ENCODE measurements around the gene CBFA2T2. TPM values are rescaled to one million over a fixed set of nuclear protein-coding genes. Genes with fewer than 3 reads are reported as not detected.

The CBFA2T2 gene
- total and polyA plus RNA-seq, 10 of the 15 experiments (the other 5 are each of a cell fraction or from before 2014, with no cell fraction given), result 0.61 to 8.6 (median 5.5) TPM

GRCh38 chr20:33662172-33662571, 172.3 kb downstream of the CBFA2T2 start, which contains the start of gene C20orf144:
TSS of gene C20orf144 (plus strand) at chr20:33662327. CDS start at chr20:33662346, 19 bp downstream.
- DNase-seq (ENCODE audit: low read depth, low spot score), result no peak
- POLR2A ChIA-PET, result interaction anchor here (1.6 kb wide), 1 partner anchor 446 kb away, joined by 3 read pairs; no protein-coding TSS in a partner anchor
- in situ Hi-C loops (cut with MboI) (no loop called here), intact Hi-C loops (cut with micrococcal nuclease; ENCODE audit: unreplicated experiment) (loop anchor here (10.0 kb wide), 1 partner anchor 463 kb away; no protein-coding TSS in a partner anchor)
- CTCF ChIA-PET, result interaction anchor here (3.2 kb wide), 1 partner anchor 8 kb away, joined by 20 read pairs; no protein-coding TSS in a partner anchor
- 90% methylated on average over 10 of the region's 10 CpGs for WGBS (ENCODE audit: insufficient coverage, insufficient replicate concordance, low lambda C conversion rate, missing lambda C conversion rate)
- SMC1A ChIA-PET (ENCODE audit: uncharacterized antibody, unreplicated experiment), result interaction anchor here (1.4 to 1.9 kb wide), 2 partner anchors 9 to 30 kb away, joined by 3 to 9 read pairs; no protein-coding TSS in a partner anchor
- Histone ChIP-seq H3K9ac (ENCODE audit: control insufficient read depth, insufficient read depth, low read length) (peak within 1 kb of the TSS; percentile 78), H3K36me3 (ENCODE audit: control insufficient read depth in 2 of 2, insufficient read depth in 2 of 2, low read length in 1 of 2) (no peaks in the 10 kb centered on the region), H3K4me3 (peak within 1 kb of the TSS; percentile 87), H3K27me3 (replicated peaks in 1 of 2; ENCODE audit: control insufficient read depth in 2 of 2, insufficient read depth in 2 of 2, low read length in 1 of 2) (no peaks in the 10 kb centered on the region), H4K20me1 (ENCODE audit: control insufficient read depth, insufficient read depth) (no peaks in the 10 kb centered on the region), H3K27ac (ENCODE audit: control insufficient read depth, insufficient read depth) (peak within 1 kb of the TSS; percentile 88), H3K9me3 (replicated peaks; ENCODE audit: control insufficient read depth, insufficient read depth, low read length) (no peaks in the 10 kb centered on the region), H3K4me2 (ENCODE audit: control insufficient read depth, insufficient read depth) (peak within 1 kb of the TSS; percentile 99), H3K79me2 (ENCODE audit: control insufficient read depth, insufficient read depth, low read length) (no peaks in the 10 kb centered on the region), H3K4me1 (ENCODE audit: control insufficient read depth, insufficient read depth, low read length) (peaks cover 22% of the 10 kb centered on the region), H2AFZ (ENCODE audit: control insufficient read depth, low read depth, low read length) (peak within 1 kb of the TSS; percentile 91)
- no peak for ATAC-seq
- no TSS peak for BruUV-seq (replicated peaks)
- FAIRE-seq, result no peak
- RAD21 ChIA-PET (ENCODE audit: unreplicated experiment), result no interaction called here
- TF ChIP-seq, protein P1, sequence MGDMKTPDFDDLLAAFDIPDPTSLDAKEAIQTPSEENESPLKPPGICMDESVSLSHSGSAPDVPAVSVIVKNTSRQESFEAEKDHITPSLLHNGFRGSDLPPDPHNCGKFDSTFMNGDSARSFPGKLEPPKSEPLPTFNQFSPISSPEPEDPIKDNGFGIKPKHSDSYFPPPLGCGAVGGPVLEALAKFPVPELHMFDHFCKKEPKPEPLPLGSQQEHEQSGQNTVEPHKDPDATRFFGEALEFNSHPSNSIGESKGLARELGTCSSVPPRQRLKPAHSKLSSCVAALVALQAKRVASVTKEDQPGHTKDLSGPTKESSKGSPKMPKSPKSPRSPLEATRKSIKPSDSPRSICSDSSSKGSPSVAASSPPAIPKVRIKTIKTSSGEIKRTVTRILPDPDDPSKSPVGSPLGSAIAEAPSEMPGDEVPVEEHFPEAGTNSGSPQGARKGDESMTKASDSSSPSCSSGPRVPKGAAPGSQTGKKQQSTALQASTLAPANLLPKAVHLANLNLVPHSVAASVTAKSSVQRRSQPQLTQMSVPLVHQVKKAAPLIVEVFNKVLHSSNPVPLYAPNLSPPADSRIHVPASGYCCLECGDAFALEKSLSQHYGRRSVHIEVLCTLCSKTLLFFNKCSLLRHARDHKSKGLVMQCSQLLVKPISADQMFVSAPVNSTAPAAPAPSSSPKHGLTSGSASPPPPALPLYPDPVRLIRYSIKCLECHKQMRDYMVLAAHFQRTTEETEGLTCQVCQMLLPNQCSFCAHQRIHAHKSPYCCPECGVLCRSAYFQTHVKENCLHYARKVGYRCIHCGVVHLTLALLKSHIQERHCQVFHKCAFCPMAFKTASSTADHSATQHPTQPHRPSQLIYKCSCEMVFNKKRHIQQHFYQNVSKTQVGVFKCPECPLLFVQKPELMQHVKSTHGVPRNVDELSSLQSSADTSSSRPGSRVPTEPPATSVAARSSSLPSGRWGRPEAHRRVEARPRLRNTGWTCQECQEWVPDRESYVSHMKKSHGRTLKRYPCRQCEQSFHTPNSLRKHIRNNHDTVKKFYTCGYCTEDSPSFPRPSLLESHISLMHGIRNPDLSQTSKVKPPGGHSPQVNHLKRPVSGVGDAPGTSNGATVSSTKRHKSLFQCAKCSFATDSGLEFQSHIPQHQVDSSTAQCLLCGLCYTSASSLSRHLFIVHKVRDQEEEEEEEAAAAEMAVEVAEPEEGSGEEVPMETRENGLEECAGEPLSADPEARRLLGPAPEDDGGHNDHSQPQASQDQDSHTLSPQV (IDR thresholded peaks at IDR 0.05), result no peak
- no peak for TF ChIP-seq FOXM1 (IDR thresholded peaks at IDR 0.05; ENCODE audit: low read depth, low read length)
- no peak for TF ChIP-seq HDGF (IDR thresholded peaks at IDR 0.05)
- TF ChIP-seq ZNF687 (IDR thresholded peaks at IDR 0.05), result no peak
- TF ChIP-seq STAT3 (IDR thresholded peaks at IDR 0.05; ENCODE audit: low read depth, low read length), result no peak
- TF ChIP-seq USF2 (IDR thresholded peaks at IDR 0.05; ENCODE audit: borderline replicate concordance, low read depth, low read length), result no peak
- TF ChIP-seq EED (IDR thresholded peaks at IDR 0.05; ENCODE audit: low read depth), result no peak
- TF ChIP-seq SIX5 (IDR thresholded peaks at IDR 0.05; ENCODE audit: low read depth, low read length, severe bottlenecking), result no peak
- TF ChIP-seq, protein P2, sequence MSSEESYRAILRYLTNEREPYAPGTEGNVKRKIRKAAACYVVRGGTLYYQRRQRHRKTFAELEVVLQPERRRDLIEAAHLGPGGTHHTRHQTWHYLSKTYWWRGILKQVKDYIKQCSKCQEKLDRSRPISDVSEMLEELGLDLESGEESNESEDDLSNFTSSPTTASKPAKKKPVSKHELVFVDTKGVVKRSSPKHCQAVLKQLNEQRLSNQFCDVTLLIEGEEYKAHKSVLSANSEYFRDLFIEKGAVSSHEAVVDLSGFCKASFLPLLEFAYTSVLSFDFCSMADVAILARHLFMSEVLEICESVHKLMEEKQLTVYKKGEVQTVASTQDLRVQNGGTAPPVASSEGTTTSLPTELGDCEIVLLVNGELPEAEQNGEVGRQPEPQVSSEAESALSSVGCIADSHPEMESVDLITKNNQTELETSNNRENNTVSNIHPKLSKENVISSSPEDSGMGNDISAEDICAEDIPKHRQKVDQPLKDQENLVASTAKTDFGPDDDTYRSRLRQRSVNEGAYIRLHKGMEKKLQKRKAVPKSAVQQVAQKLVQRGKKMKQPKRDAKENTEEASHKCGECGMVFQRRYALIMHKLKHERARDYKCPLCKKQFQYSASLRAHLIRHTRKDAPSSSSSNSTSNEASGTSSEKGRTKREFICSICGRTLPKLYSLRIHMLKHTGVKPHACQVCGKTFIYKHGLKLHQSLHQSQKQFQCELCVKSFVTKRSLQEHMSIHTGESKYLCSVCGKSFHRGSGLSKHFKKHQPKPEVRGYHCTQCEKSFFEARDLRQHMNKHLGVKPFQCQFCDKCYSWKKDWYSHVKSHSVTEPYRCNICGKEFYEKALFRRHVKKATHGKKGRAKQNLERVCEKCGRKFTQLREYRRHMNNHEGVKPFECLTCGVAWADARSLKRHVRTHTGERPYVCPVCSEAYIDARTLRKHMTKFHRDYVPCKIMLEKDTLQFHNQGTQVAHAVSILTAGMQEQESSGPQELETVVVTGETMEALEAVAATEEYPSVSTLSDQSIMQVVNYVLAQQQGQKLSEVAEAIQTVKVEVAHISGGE (CRISPR knock-in tag; IDR thresholded peaks at IDR 0.05), result no peak
- no peak for TF ChIP-seq BMI1 (IDR thresholded peaks at IDR 0.05; ENCODE audit: borderline replicate concordance)
- no peak for TF ChIP-seq IKZF1 (conservative IDR thresholded peaks at IDR 0.05)
